Body of pancreas (tissue), 4 donors: ENCODE results near the gene COPG2.

Source experiments
- POLR2A ChIP-seq, 3 donors: fragments of 450-650 bp; IDR thresholded peaks; one replicate each; pipeline ENCODE4 v1.6.1; 2016; ENCODE audit warnings: antibody characterized with exemption in 3 of 3, mild to moderate bottlenecking in 2 of 3
- TF ChIP-seq, protein P1 (sequence below), 7 experiments: fragments of 450-650 bp in 4 of 7; fragments of 200-600 bp in 3 of 7; sonication (generic) in 3 of 7; IDR thresholded peaks; one replicate each; pipeline ENCODE4 v1.5.1; 2016 to 2019; ENCODE audit warnings: antibody characterized with exemption in 7 of 7

DNA sequence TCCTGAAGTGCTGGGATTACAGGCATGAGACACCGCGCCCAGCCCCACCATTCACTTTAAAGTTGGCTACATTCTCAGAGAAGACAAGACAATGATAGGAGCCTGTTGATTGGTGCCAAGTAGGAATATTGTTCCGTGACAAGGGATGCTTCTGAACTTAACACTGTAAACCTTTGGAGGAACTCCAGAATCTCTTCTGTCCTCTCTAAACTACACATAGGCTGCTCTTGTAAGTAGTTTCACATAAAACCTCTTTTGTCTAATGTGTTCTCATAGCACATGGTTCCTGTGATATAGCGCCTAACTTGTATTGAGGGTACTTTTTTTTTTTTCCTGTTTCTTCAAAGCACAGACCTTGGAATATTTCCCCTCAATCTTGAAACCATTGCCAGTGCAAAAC lies 3.6 kb upstream of the COPG2 start:
- TF ChIP-seq, protein P1, sequence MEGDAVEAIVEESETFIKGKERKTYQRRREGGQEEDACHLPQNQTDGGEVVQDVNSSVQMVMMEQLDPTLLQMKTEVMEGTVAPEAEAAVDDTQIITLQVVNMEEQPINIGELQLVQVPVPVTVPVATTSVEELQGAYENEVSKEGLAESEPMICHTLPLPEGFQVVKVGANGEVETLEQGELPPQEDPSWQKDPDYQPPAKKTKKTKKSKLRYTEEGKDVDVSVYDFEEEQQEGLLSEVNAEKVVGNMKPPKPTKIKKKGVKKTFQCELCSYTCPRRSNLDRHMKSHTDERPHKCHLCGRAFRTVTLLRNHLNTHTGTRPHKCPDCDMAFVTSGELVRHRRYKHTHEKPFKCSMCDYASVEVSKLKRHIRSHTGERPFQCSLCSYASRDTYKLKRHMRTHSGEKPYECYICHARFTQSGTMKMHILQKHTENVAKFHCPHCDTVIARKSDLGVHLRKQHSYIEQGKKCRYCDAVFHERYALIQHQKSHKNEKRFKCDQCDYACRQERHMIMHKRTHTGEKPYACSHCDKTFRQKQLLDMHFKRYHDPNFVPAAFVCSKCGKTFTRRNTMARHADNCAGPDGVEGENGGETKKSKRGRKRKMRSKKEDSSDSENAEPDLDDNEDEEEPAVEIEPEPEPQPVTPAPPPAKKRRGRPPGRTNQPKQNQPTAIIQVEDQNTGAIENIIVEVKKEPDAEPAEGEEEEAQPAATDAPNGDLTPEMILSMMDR (IDR thresholded peaks at IDR 0.05), result no peak
- TF ChIP-seq POLR2A (IDR thresholded peaks at IDR 0.05), result no peak
